K562 (cell line): ENCODE measurements around the gene TRAPPC1. TPM values are rescaled to one million over a fixed set of nuclear protein-coding genes. Genes with fewer than 3 reads are reported as not detected.

Experiments
- ATAC-seq: fragments of 200-7000 bp; cut with Tn5 transposase; 3 replicates; pipeline ENCODE4 v1.9.1; 2020; ENCODE audit warnings: moderate library complexity
- BruUV-seq: library from RNA; stranded (reverse); fragments of 400-500 nt; replicated peaks from 2 replicates; lab custom pipeline; 2021; lab: Mats Ljungman, UMichigan
- CTCF ChIA-PET: fragments of 300-600 bp; formaldehyde crosslinking; extraction: SDS; loops from one replicate; lab custom pipeline; 2021; ENCODE audit warnings: low intra/inter-chr PET ratio; lab: Yijun Ruan, JAX
- POLR2A ChIA-PET: fragments of 300-600, 350-650 bp; sonication (Branson Sonifier 250); formaldehyde crosslinking; extraction: SDS; loops from one replicate; lab custom pipeline; 2021; ENCODE audit warnings: antibody characterized with exemption, inconsistent platforms; lab: Yijun Ruan, JAX
- DNase-seq, 4 experiments: peaks; one replicate each; pipeline versions ENCODE4 v3.0.0 to v3.0.0-alpha.2; 2011 to 2018; ENCODE audit warnings: low spot score in 3 of 4, mixed read lengths in 3 of 4; ENCODE audit errors: extremely low read depth in 1 of 4
- FAIRE-seq: peaks from 2 replicates; lab custom pipeline; 2011; peaks lifted over from hg19 to GRCh38; lab: Jason Lieb, UNC
- H2AFZ ChIP-seq: 2 replicates; pipeline ENCODE4 v1.6.0; 2011; ENCODE audit warnings: low read depth, low read length, control low read depth, inconsistent platforms
- H3K27ac ChIP-seq: fragments of 200-600 bp; 3 replicates; pipeline ENCODE4 v1.8.0; 2011; ENCODE audit warnings: low read depth, mild to moderate bottlenecking, control low read depth, inconsistent platforms, low read length, moderate library complexity, mixed read lengths; ENCODE audit errors: extremely low read depth
- H3K27me3 ChIP-seq, 2 experiments: fragments of 300-600 bp in 1 of 2; 2 replicates in 1 of 2; 3 replicates in 1 of 2; pipeline versions ENCODE4 v1.6.0 to v1.8.0; 2011; ENCODE audit warnings: inconsistent platforms in 2 of 2, low read length in 2 of 2, mild to moderate bottlenecking in 1 of 2, mixed read lengths in 1 of 2, moderate library complexity in 1 of 2; ENCODE audit not compliant: control insufficient read depth in 2 of 2, insufficient read depth in 2 of 2
- H3K36me3 ChIP-seq: fragments of 300-600 bp; 3 replicates; pipeline ENCODE4 v1.8.0; 2011; ENCODE audit warnings: mild to moderate bottlenecking, low read length, inconsistent platforms; ENCODE audit not compliant: control insufficient read depth, insufficient read depth
- H3K4me1 ChIP-seq, 2 experiments: fragments of 200-600 bp in 1 of 2; replicated peaks in 1 of 2; 2 replicates in 1 of 2; 3 replicates in 1 of 2; pipeline versions ENCODE4 v1.5.1 to v1.8.0; 2011; ENCODE audit warnings: inconsistent platforms in 2 of 2, low read length in 2 of 2, mild to moderate bottlenecking in 1 of 2, mixed read lengths in 1 of 2, moderate library complexity in 1 of 2; ENCODE audit not compliant: control insufficient read depth in 2 of 2, insufficient read depth in 2 of 2
- H3K4me2 ChIP-seq: 2 replicates; pipeline ENCODE4 v1.6.1; 2011; ENCODE audit warnings: low read length, control low read depth, inconsistent platforms, mixed read lengths; ENCODE audit not compliant: insufficient read depth
- H3K4me3 ChIP-seq: fragments of 200-600 bp; sonication (generic), shearing (Covaris generic); 2 replicates; pipeline ENCODE4 v1.5.1; 2016; ENCODE audit warnings: control low read depth, inconsistent platforms
- H3K79me2 ChIP-seq: fragments of 200-600 bp; 3 replicates; pipeline ENCODE4 v1.8.0; 2011; ENCODE audit warnings: low read length, inconsistent platforms; ENCODE audit not compliant: control insufficient read depth, insufficient read depth
- H3K9ac ChIP-seq, 2 experiments: 2 replicates each; pipeline versions ENCODE4 v1.6.0 to v1.6.1; 2011; ENCODE audit warnings: low read depth in 2 of 2, low read length in 2 of 2, control low read depth in 1 of 2, inconsistent platforms in 1 of 2, mild to moderate bottlenecking in 1 of 2, mixed read lengths in 1 of 2; ENCODE audit not compliant: insufficient read depth in 1 of 2
- H3K9me1 ChIP-seq: one replicate; pipeline ENCODE4 v1.6.0; 2011; ENCODE audit warnings: inconsistent platforms, mild to moderate bottlenecking, low read length, moderate library complexity; ENCODE audit not compliant: control insufficient read depth, insufficient read depth
- H3K9me3 ChIP-seq: replicated peaks from 2 replicates; pipeline ENCODE4 v1.5.1; 2011; ENCODE audit warnings: low read depth, low read length, inconsistent platforms; ENCODE audit not compliant: control insufficient read depth, insufficient read depth
- H4K20me1 ChIP-seq: replicated peaks from 2 replicates; pipeline ENCODE4 v1.6.1; 2011; ENCODE audit warnings: low read length, inconsistent platforms, mixed read lengths; ENCODE audit not compliant: control insufficient read depth, insufficient read depth
- E2F3 ChIP-seq: fragments of 250-450 bp; sonication (Bioruptor Pico); IDR thresholded peaks from 2 replicates; pipeline ENCODE4 v1.4.0; 2020; ENCODE audit warnings: mild to moderate bottlenecking
- EGR1 ChIP-seq: fragments of 450-650 bp; conservative IDR thresholded peaks from 2 replicates; pipeline ENCODE4 v1.6.1; 2017; ENCODE audit warnings: mild to moderate bottlenecking
- KAT2B ChIP-seq: IDR thresholded peaks from one replicate; pipeline ENCODE4 v1.6.1; 2012; ENCODE audit warnings: low read depth, mild to moderate bottlenecking, control low read depth, inconsistent platforms, low read length, moderate library complexity
- POLR3A ChIP-seq: IDR thresholded peaks from 2 replicates; pipeline ENCODE4 v1.6.1; 2011; ENCODE audit warnings: borderline replicate concordance, mild to moderate bottlenecking, moderate library complexity; ENCODE audit not compliant: insufficient read length, insufficient read depth; ENCODE audit errors: extremely low read depth
- POLR3G ChIP-seq: IDR thresholded peaks from 2 replicates; pipeline ENCODE4 v1.6.1; 2011; ENCODE audit not compliant: insufficient read length, insufficient replicate concordance; ENCODE audit errors: extremely low read depth
- RFX7 ChIP-seq: fragments of 250-450 bp; sonication (Bioruptor Pico); IDR thresholded peaks from 2 replicates; pipeline ENCODE4 v1.5.1; 2021; ENCODE audit warnings: mild to moderate bottlenecking
- SREBF2 ChIP-seq: sonication (generic); formaldehyde crosslinking; IDR thresholded peaks from 2 replicates; pipeline ENCODE4 v1.4.0; 2020; ENCODE audit warnings: mild to moderate bottlenecking, missing genetic modification reagents
- SRSF3 ChIP-seq: fragments of 200-400 bp; formaldehyde crosslinking; IDR thresholded peaks from 2 replicates; pipeline ENCODE4 v1.6.1; 2016; ENCODE audit warnings: mild to moderate bottlenecking, low read length, moderate library complexity; ENCODE audit not compliant: insufficient read depth
- ZFPM2 ChIP-seq: fragments of 250-450 bp; sonication (Bioruptor Pico); IDR thresholded peaks from 2 replicates; pipeline ENCODE4 v1.5.1; 2022; ENCODE audit warnings: mild to moderate bottlenecking
- WGBS: fragments of 100-300 bp; shearing (Covaris generic); methylation state at CpG from one replicate; pipeline ENCODE4 v1.1.6; 2016; ENCODE audit warnings: low coverage, mixed read lengths; ENCODE audit not compliant: insufficient coverage; ENCODE audit errors: missing lambda C conversion rate; 5-methylcytosine and 5-hydroxymethylcytosine counted together
- in situ Hi-C: fragments of 300-500 bp; cut with MboI; formaldehyde crosslinking; loops from 4 replicates; pipeline ENCODE4 v1.15.0; 2018; ENCODE audit warnings: inconsistent platforms, mixed read lengths
- intact Hi-C: fragments of 100-400 bp; cut with micrococcal nuclease; formaldehyde crosslinking; loops from 2 replicates; pipeline ENCODE4 v1.14.2; 2022
- polyA plus RNA-seq, 8 experiments: library from polyadenylated mRNA; depleted of rRNA in 4 of 8; stranded (reverse) in 5 of 8; unstranded in 3 of 8; fragments of >200 nt; fragmentation: Nextera tagmentation in 2 of 8; fragmentation: Illumina TruSeq in 1 of 8; extraction: Ambion mirVana in 2 of 8; extraction: Trizol in 1 of 8; gene quantifications; 2 replicates each; pipeline versions ENCODE4 v1.2.1 to v1.2.3, GENCODE V29; 2011 to 2014; ENCODE audit warnings: inconsistent platforms in 1 of 8, missing spikeins in 1 of 8
- total RNA-seq, 7 experiments: library from RNA; depleted of rRNA in 6 of 7; stranded (reverse); fragments of >200 nt in 6 of 7; fragmentation: Illumina TruSeq in 2 of 7; extraction: Trizol in 2 of 7; gene quantifications; 2 replicates each; pipeline versions ENCODE4 v1.2.1 to v1.2.3, GENCODE V29; 2011 to 2021; ENCODE audit warnings: low replicate concordance in 1 of 7
- TF ChIP-seq, protein P1 (sequence below): fragments of 250-450 bp; sonication (Bioruptor Pico); IDR thresholded peaks from 2 replicates; pipeline ENCODE4 v1.4.0; 2020; ENCODE audit warnings: mild to moderate bottlenecking, moderate library complexity, borderline replicate concordance

TRAPPC1 gene
- total and polyA plus RNA-seq, 9 of the 15 experiments (the other 6 are each of a cell fraction or from before 2014, with no cell fraction given): 11.7 to 82.8 (median 36.2) TPM

DNA sequence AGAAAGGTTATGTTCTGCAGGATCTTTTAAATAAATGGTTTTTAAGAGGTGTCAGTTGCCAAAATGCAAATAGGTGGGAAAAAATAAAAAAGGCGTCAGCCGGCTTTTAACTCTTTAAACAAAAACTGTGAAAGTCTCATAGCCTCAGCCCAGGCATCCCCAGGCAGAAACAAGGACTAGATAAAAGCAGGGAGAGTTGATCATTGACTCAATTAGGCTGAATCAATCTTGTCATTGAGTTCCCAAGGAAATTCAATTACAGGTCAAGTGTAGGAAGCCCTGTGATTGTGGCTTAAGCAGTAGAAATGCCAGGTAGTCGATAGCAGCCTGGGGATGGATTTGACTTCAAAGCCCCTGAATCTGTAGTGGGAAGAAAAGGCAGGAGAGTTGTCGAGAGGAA, 39.9 kb upstream of the TRAPPC1 start:
- FAIRE-seq (no peak), ATAC-seq (no peak), DNase-seq (no peak)
- H4K20me1 ChIP-seq: no peaks in the 10 kb centered on the region
- no peak overlapping the region for H3K9ac ChIP-seq
- H2AFZ ChIP-seq: no peak overlapping the region
- no TSS peak for BruUV-seq
- 0% methylated on average over 4 of the region's 4 CpGs for WGBS
- H3K27me3 ChIP-seq: peaks cover 6 to 8% of the 10 kb centered on the region in 2 experiments; a peak in 3 of 5 replicates
- H3K4me2 ChIP-seq: no peak overlapping the region
- no peaks in the 10 kb centered on the region; a peak in 1 of 5 replicates for H3K4me1 ChIP-seq
- no peak overlapping the region for H3K4me3 ChIP-seq
- ChIA-PET POLR2A (no interaction called here), CTCF (no interaction called here)
- TF ChIP-seq, protein P1, sequence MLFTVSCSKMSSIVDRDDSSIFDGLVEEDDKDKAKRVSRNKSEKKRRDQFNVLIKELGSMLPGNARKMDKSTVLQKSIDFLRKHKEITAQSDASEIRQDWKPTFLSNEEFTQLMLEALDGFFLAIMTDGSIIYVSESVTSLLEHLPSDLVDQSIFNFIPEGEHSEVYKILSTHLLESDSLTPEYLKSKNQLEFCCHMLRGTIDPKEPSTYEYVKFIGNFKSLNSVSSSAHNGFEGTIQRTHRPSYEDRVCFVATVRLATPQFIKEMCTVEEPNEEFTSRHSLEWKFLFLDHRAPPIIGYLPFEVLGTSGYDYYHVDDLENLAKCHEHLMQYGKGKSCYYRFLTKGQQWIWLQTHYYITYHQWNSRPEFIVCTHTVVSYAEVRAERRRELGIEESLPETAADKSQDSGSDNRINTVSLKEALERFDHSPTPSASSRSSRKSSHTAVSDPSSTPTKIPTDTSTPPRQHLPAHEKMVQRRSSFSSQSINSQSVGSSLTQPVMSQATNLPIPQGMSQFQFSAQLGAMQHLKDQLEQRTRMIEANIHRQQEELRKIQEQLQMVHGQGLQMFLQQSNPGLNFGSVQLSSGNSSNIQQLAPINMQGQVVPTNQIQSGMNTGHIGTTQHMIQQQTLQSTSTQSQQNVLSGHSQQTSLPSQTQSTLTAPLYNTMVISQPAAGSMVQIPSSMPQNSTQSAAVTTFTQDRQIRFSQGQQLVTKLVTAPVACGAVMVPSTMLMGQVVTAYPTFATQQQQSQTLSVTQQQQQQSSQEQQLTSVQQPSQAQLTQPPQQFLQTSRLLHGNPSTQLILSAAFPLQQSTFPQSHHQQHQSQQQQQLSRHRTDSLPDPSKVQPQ (CRISPR knock-in tag): no peak
- TF ChIP-seq SRSF3: no peak
- no peak for TF ChIP-seq ZFPM2
- no peak for TF ChIP-seq POLR3A
- no peak for TF ChIP-seq RFX7 (CRISPR knock-in tag)
- TF ChIP-seq SREBF2 (CRISPR knock-in tag): no peak
- TF ChIP-seq EGR1: no peak
- TF ChIP-seq KAT2B: no peak
- no peak for TF ChIP-seq POLR3G
- TF ChIP-seq E2F3 (CRISPR knock-in tag): no peak
- H3K9me3 ChIP-seq: no peaks in the 10 kb centered on the region; the same call in 1 of the 2 replicates
- H3K36me3 ChIP-seq: no peaks in the 10 kb centered on the region
- intact Hi-C loops (no loop called here), in situ Hi-C loops (no loop called here)
- H3K79me2 ChIP-seq: no peaks in the 10 kb centered on the region
- no peak overlapping the region for H3K27ac ChIP-seq
- H3K9me1 ChIP-seq: no peaks in the 10 kb centered on the region
